ENCODE measurements around the gene TPM1.

The TPM1 gene

GRCh38 chr15:63008333-63009049, 34.1 kb upstream of the TPM1 start:
- no peak for TF ChIP-seq CTCF (IDR thresholded peaks at IDR 0.05; ENCODE audit: low read depth, low read length)
- no peak for DNase-seq (ENCODE audit: low read depth, low spot score)
- in situ Hi-C loops (cut with HindIII; ENCODE audit: low sequenced_read_pairs): no loop called here
- no peak overlapping the region for H3K4me3 ChIP-seq (ENCODE audit: low read depth, low read length)

GRCh38 chr15:63010386-63010785, 32.2 kb upstream of the TPM1 start:
- no peak for TF ChIP-seq CTCF (IDR thresholded peaks at IDR 0.05; ENCODE audit: low read depth, low read length)
- H3K4me3 ChIP-seq (ENCODE audit: low read depth, low read length): no peak overlapping the region
- no peak for DNase-seq (ENCODE audit: low read depth, low spot score)
- in situ Hi-C loops (cut with HindIII; ENCODE audit: low sequenced_read_pairs): no loop called here

- no peak for TF ChIP-seq CTCF (IDR thresholded peaks at IDR 0.05; ENCODE audit: low read depth, low read length)
- DNase-seq (ENCODE audit: low read depth, low spot score): no peak
- in situ Hi-C loops (cut with HindIII; ENCODE audit: low sequenced_read_pairs): no loop called here
- no peak overlapping the region for H3K4me3 ChIP-seq (ENCODE audit: low read depth, low read length)
Measured at GRCh38 chr15:63010920-63011693, 31.4 kb upstream of the TPM1 start.

- in situ Hi-C loops (cut with HindIII; ENCODE audit: low sequenced_read_pairs): no loop called here
Measured at GRCh38 chr15:63012444-63012843, 30.1 kb upstream of the TPM1 start.

GRCh38 chr15:63013052-63013808, 29.3 kb upstream of the TPM1 start:
- no peak overlapping the region for H3K4me3 ChIP-seq (ENCODE audit: low read depth, low read length)
- in situ Hi-C loops (cut with HindIII; ENCODE audit: low sequenced_read_pairs): no loop called here
- TF ChIP-seq CTCF (IDR thresholded peaks at IDR 0.05; ENCODE audit: low read depth, low read length): no peak
- peak; percentile 89 for DNase-seq (ENCODE audit: low read depth, low spot score)

More at GRCh38 chr15:63012444-63012843, 30.1 kb upstream of the TPM1 start:
- TF ChIP-seq CTCF (IDR thresholded peaks at IDR 0.05; ENCODE audit: low read depth, low read length): no peak
- H3K4me3 ChIP-seq (ENCODE audit: low read depth, low read length): no peak overlapping the region
- no peak for DNase-seq (ENCODE audit: low read depth, low spot score)

- no peak for DNase-seq (ENCODE audit: low read depth, low spot score)
- H3K4me3 ChIP-seq (ENCODE audit: low read depth, low read length): no peak overlapping the region
- in situ Hi-C loops (cut with HindIII; ENCODE audit: low sequenced_read_pairs): no loop called here
- TF ChIP-seq CTCF (IDR thresholded peaks at IDR 0.05; ENCODE audit: low read depth, low read length): no peak
Measured at GRCh38 chr15:63014578-63014977, 28.0 kb upstream of the TPM1 start.

Measured in astrocyte of the spinal cord (primary cell).